K562 (cell line): Measurements from ENCODE around the gene CREB3L1. TPM values are rescaled to one million over a fixed set of nuclear protein-coding genes. Genes with fewer than 3 reads are reported as not detected.

Experiments
- CHD2 ChIP-seq: IDR thresholded peaks from 2 replicates; pipeline ENCODE4 v1.6.1; 2011; ENCODE audit warnings: low read depth, low read length
- E2F6 ChIP-seq, 2 experiments: IDR thresholded peaks; 2 replicates each; pipeline ENCODE4 v1.6.1; 2011; ENCODE audit warnings: borderline replicate concordance in 1 of 2, control low read depth in 1 of 2, low read depth in 1 of 2, low read length in 1 of 2, mild to moderate bottlenecking in 1 of 2, mixed read lengths in 1 of 2, moderate library complexity in 1 of 2; ENCODE audit not compliant: insufficient read depth in 1 of 2, insufficient read length in 1 of 2, poor library complexity in 1 of 2, severe bottlenecking in 1 of 2; ENCODE audit errors: extremely low read depth in 1 of 2
- ERF ChIP-seq: fragments of 450-650 bp; formaldehyde crosslinking; IDR thresholded peaks from 2 replicates; pipeline ENCODE4 v1.4.0; 2020; ENCODE audit warnings: mild to moderate bottlenecking, mixed read lengths
- ETV5 ChIP-seq: sonication (generic); formaldehyde crosslinking; IDR thresholded peaks from 2 replicates; pipeline ENCODE4 v1.4.0; 2020; ENCODE audit warnings: low read depth, mild to moderate bottlenecking, missing genetic modification reagents
- EWSR1 ChIP-seq: fragments of 450-650 bp; IDR thresholded peaks from 2 replicates; pipeline ENCODE4 v1.6.1; 2018; ENCODE audit warnings: borderline replicate concordance, mild to moderate bottlenecking, low read depth, moderate library complexity; ENCODE audit not compliant: partially characterized antibody
- FOXJ3 ChIP-seq: sonication (generic); formaldehyde crosslinking; IDR thresholded peaks from 2 replicates; pipeline ENCODE4 v1.4.0; 2020; ENCODE audit warnings: mild to moderate bottlenecking, missing genetic modification reagents
- HIVEP1 ChIP-seq: fragments of 250-450 bp; sonication (Bioruptor Pico); IDR thresholded peaks from 2 replicates; pipeline ENCODE4 v1.4.0; 2020; ENCODE audit warnings: mild to moderate bottlenecking
- ILF3 ChIP-seq: fragments of 450-650 bp; IDR thresholded peaks from 2 replicates; pipeline ENCODE4 v1.6.1; 2018; ENCODE audit warnings: antibody characterized with exemption, mild to moderate bottlenecking, moderate library complexity, borderline replicate concordance
- MXD1 ChIP-seq: fragments of 250-450 bp; sonication (Bioruptor Pico); IDR thresholded peaks from 2 replicates; pipeline ENCODE4 v1.8.0; 2021; ENCODE audit warnings: borderline replicate concordance, mild to moderate bottlenecking, moderate library complexity; ENCODE audit not compliant: poor library complexity, severe bottlenecking
- PREB ChIP-seq: sonication (generic); formaldehyde crosslinking; IDR thresholded peaks from 2 replicates; pipeline ENCODE4 v1.8.1; 2023; ENCODE audit warnings: mild to moderate bottlenecking, missing genetic modification reagents
- SPI1 ChIP-seq: IDR thresholded peaks from 2 replicates; pipeline ENCODE4 v1.6.1; 2011; ENCODE audit warnings: low read depth, low read length, control low read depth, borderline replicate concordance
- TBL1XR1 ChIP-seq, 2 experiments: IDR thresholded peaks; 2 replicates each; pipeline ENCODE4 v1.6.1; 2012; ENCODE audit warnings: improper control_type of control experiment in 2 of 2, low read length in 2 of 2, mild to moderate bottlenecking in 1 of 2
- ZBTB43 ChIP-seq: sonication (generic); formaldehyde crosslinking; IDR thresholded peaks from 2 replicates; pipeline ENCODE4 v1.8.0; 2023; ENCODE audit warnings: mild to moderate bottlenecking, missing genetic modification reagents
- ZNF24 ChIP-seq: fragments of 450-650 bp; IDR thresholded peaks from 2 replicates; pipeline ENCODE4 v1.6.1; 2016
- ZNF324 ChIP-seq: fragments of 250-450 bp; sonication (Bioruptor Pico); IDR thresholded peaks from 2 replicates; pipeline ENCODE4 v1.4.0; 2020; ENCODE audit warnings: mild to moderate bottlenecking
- ZNF592 ChIP-seq: fragments of 450-650 bp; IDR thresholded peaks from 2 replicates; pipeline ENCODE4 v1.6.1; 2017; ENCODE audit warnings: antibody characterized with exemption, mild to moderate bottlenecking
- polyA plus RNA-seq, 8 experiments: library from polyadenylated mRNA; depleted of rRNA in 4 of 8; stranded (reverse) in 5 of 8; unstranded in 3 of 8; fragments of >200 nt; fragmentation: Nextera tagmentation in 2 of 8; fragmentation: Illumina TruSeq in 1 of 8; extraction: Ambion mirVana in 2 of 8; extraction: Trizol in 1 of 8; gene quantifications; 2 replicates each; pipeline versions ENCODE4 v1.2.1 to v1.2.3, GENCODE V29; 2011 to 2014; ENCODE audit warnings: inconsistent platforms in 1 of 8, missing spikeins in 1 of 8
- total RNA-seq, 7 experiments: library from RNA; depleted of rRNA in 6 of 7; stranded (reverse); fragments of >200 nt in 6 of 7; fragmentation: Illumina TruSeq in 2 of 7; extraction: Trizol in 2 of 7; gene quantifications; 2 replicates each; pipeline versions ENCODE4 v1.2.1 to v1.2.3, GENCODE V29; 2011 to 2021; ENCODE audit warnings: low replicate concordance in 1 of 7

CREB3L1 gene
- total and polyA plus RNA-seq, 9 of the 15 experiments (the other 6 are each of a cell fraction or from before 2014, with no cell fraction given) = 1.2 to 27.6 (median 3.7) TPM

GRCh38 chr11:46294365-46295309, 17.2 kb downstream of the CREB3L1 start (continued):
- peak in 1 of 2 experiments; percentile 30 for TF ChIP-seq E2F6 (IDR thresholded peaks at IDR 0.05; ENCODE audit: borderline replicate concordance in 1 of 2, extremely low read depth in 1 of 2, insufficient read depth in 1 of 2, insufficient read length in 1 of 2, low read depth in 1 of 2, low read length in 1 of 2, poor library complexity in 1 of 2, severe bottlenecking in 1 of 2)
- TF ChIP-seq SPI1 = no peak
- no peak for TF ChIP-seq ZNF24
- TF ChIP-seq EWSR1 = no peak
- 0 out of 2 replicates have a peak, but pooled peaks have one; percentile 60 for TF ChIP-seq PREB
- TF ChIP-seq ZNF324 = no peak
- TF ChIP-seq MXD1 = no peak
- TF ChIP-seq ERF (CRISPR knock-in tag) = no peak
- peak; percentile 43 for TF ChIP-seq ZNF592
- no peak for TF ChIP-seq FOXJ3 (CRISPR knock-in tag)
- no peak for TF ChIP-seq ZBTB43 (CRISPR knock-in tag)
- 0 out of 2 replicates have a peak, but pooled peaks have one; percentile 25 for TF ChIP-seq ETV5 (CRISPR knock-in tag)
- no peak for TF ChIP-seq HIVEP1 (CRISPR knock-in tag)
- TF ChIP-seq CHD2 = no peak
- no peak for TF ChIP-seq ILF3
- no peak for TF ChIP-seq TBL1XR1 (IDR thresholded peaks at IDR 0.05; ENCODE audit: low read length in 2 of 2)
